Endothelial cell of umbilical vein (primary cell): ENCODE results near the gene PIM3. TPM values are rescaled to one million over a fixed set of nuclear protein-coding genes. Genes with fewer than 3 reads are reported as not detected.

Experiments
- BruUV-seq: library from RNA; stranded (reverse); fragments of 400-500 nt; replicated peaks from 2 replicates; lab custom pipeline; 2021; lab: Mats Ljungman, UMichigan
- CTCF ChIA-PET: fragments of 300-600, 350-600 bp; sonication (Branson Sonifier 250); formaldehyde crosslinking; loops from one replicate; lab custom pipeline; 2021; ENCODE audit warnings: antibody characterized with exemption, inconsistent platforms; lab: Charles Lee
- POLR2A ChIA-PET: fragments of 300-600, 350-600 bp; sonication (Branson Sonifier 250); formaldehyde crosslinking; loops from one replicate; lab custom pipeline; 2021; ENCODE audit warnings: antibody characterized with exemption, inconsistent platforms; lab: Charles Lee
- DNase-seq: peaks from one replicate; pipeline ENCODE4 v3.0.0-alpha.2; 2011; ENCODE audit warnings: low read depth, low spot score
- FAIRE-seq: peaks from 2 replicates; lab custom pipeline; 2011; peaks lifted over from hg19 to GRCh38; lab: Jason Lieb, UNC
- H2AFZ ChIP-seq: 2 replicates; pipeline ENCODE4 v1.6.0; 2012; ENCODE audit warnings: low read depth, low read length, control low read depth, inconsistent platforms
- H3K27ac ChIP-seq: 2 replicates; pipeline ENCODE4 v1.5.1; 2011; ENCODE audit warnings: low read depth, mild to moderate bottlenecking, control low read depth, low read length, moderate library complexity; ENCODE audit not compliant: insufficient read depth
- H3K27me3 ChIP-seq, 2 experiments: 2 replicates each; pipeline versions ENCODE4 v1.6.0 to v1.6.1; 2011; ENCODE audit warnings: low read length in 2 of 2, mixed read lengths in 1 of 2; ENCODE audit not compliant: control insufficient read depth in 2 of 2, insufficient read depth in 2 of 2
- H3K36me3 ChIP-seq, 2 experiments: 2 replicates in 1 of 2; 3 replicates in 1 of 2; pipeline ENCODE4 v1.5.1; 2011; ENCODE audit warnings: low read length in 2 of 2, mild to moderate bottlenecking in 1 of 2, moderate library complexity in 1 of 2; ENCODE audit not compliant: control insufficient read depth in 2 of 2, insufficient read depth in 2 of 2; ENCODE audit errors: extremely low read depth in 1 of 2
- H3K4me1 ChIP-seq: 3 replicates; pipeline ENCODE4 v1.5.1; 2011; ENCODE audit warnings: mild to moderate bottlenecking, low read length; ENCODE audit not compliant: control insufficient read depth, insufficient read depth; ENCODE audit errors: extremely low read depth
- H3K4me2 ChIP-seq: 2 replicates; pipeline ENCODE4 v1.6.1; 2011; ENCODE audit warnings: low read length, control low read depth, mixed read lengths; ENCODE audit not compliant: insufficient read depth
- H3K4me3 ChIP-seq, 3 experiments: fragments of 200-600 bp in 1 of 3; sonication (generic), shearing (Covaris generic) in 1 of 3; replicated peaks in 1 of 3; 2 replicates each; pipeline ENCODE4 v1.5.1; 2011 to 2016; ENCODE audit warnings: control low read depth in 3 of 3, low read length in 3 of 3, mild to moderate bottlenecking in 2 of 3, inconsistent platforms in 1 of 3, low read depth in 1 of 3, moderate library complexity in 1 of 3; ENCODE audit not compliant: insufficient read depth in 1 of 3
- H3K79me2 ChIP-seq: 2 replicates; pipeline ENCODE4 v1.6.0; 2012; ENCODE audit warnings: low read length, inconsistent platforms; ENCODE audit not compliant: control insufficient read depth, insufficient read depth
- H3K9ac ChIP-seq: replicated peaks from 2 replicates; pipeline ENCODE3; 2011; ENCODE audit warnings: low read length, control low read depth; ENCODE audit not compliant: insufficient read depth; ENCODE audit errors: extremely low read depth
- H3K9me1 ChIP-seq: replicated peaks from 3 replicates; pipeline ENCODE4 v1.6.0; 2011; ENCODE audit warnings: mild to moderate bottlenecking, low read length; ENCODE audit not compliant: control insufficient read depth, insufficient read depth; ENCODE audit errors: extremely low read depth
- H3K9me3 ChIP-seq: replicated peaks from 2 replicates; pipeline ENCODE4 v1.5.1; 2012; ENCODE audit warnings: low read length, inconsistent platforms; ENCODE audit not compliant: control insufficient read depth, insufficient read depth
- H4K20me1 ChIP-seq: replicated peaks from 2 replicates; pipeline ENCODE3; 2011; ENCODE audit warnings: mild to moderate bottlenecking, low read length; ENCODE audit not compliant: control insufficient read depth, insufficient read depth; ENCODE audit errors: extremely low read depth
- EZH2 ChIP-seq: IDR thresholded peaks from 2 replicates; pipeline ENCODE4 v1.6.1; 2012; ENCODE audit warnings: borderline replicate concordance, low read depth, mild to moderate bottlenecking, moderate library complexity, low read length, inconsistent platforms; ENCODE audit not compliant: severe bottlenecking
- FOS ChIP-seq: IDR thresholded peaks from 2 replicates; pipeline ENCODE4 v1.6.1; 2011; ENCODE audit warnings: mild to moderate bottlenecking, low read length, moderate library complexity, borderline replicate concordance; ENCODE audit not compliant: insufficient read depth
- GATA2 ChIP-seq: IDR thresholded peaks from 2 replicates; pipeline ENCODE4 v1.7.0; 2011; ENCODE audit warnings: low read depth, mild to moderate bottlenecking, moderate library complexity, mixed read lengths, low read length; ENCODE audit not compliant: insufficient read length, insufficient read depth
- JUN ChIP-seq: IDR thresholded peaks from 2 replicates; pipeline ENCODE4 v1.6.1; 2011; ENCODE audit warnings: borderline replicate concordance, low read depth; ENCODE audit not compliant: insufficient read length, insufficient read depth
- MAX ChIP-seq: IDR thresholded peaks from 2 replicates; pipeline ENCODE4 v1.6.1; 2011; ENCODE audit not compliant: insufficient read depth, insufficient read length
- MYC ChIP-seq: IDR thresholded peaks from one replicate; pipeline ENCODE4 v1.6.1; 2011; ENCODE audit warnings: mild to moderate bottlenecking, low read depth, low read length
- POLR2A ChIP-seq: IDR thresholded peaks from 2 replicates; pipeline ENCODE4 v1.6.1; 2012; ENCODE audit warnings: low read depth, mild to moderate bottlenecking, control low read depth, low read length
- POLR2AphosphoS5 ChIP-seq: IDR thresholded peaks from 2 replicates; pipeline ENCODE4 v1.6.1; 2012; ENCODE audit warnings: low read depth, mild to moderate bottlenecking, control low read depth, low read length, moderate library complexity; ENCODE audit not compliant: insufficient read depth
- dilution Hi-C: fragments of 300-500 bp; cut with MboI; formaldehyde crosslinking; loops from one replicate; pipeline ENCODE4 v1.15.0; 2019; ENCODE audit warnings: low sequenced_read_pairs; ENCODE audit not compliant: extremely low pct_ligation_motif_present
- intact Hi-C: fragments of 100-400 bp; cut with micrococcal nuclease; formaldehyde crosslinking; loops from one replicate; pipeline ENCODE4 v1.10.0; 2022
- polyA plus RNA-seq, 4 experiments: library from polyadenylated mRNA; depleted of rRNA in 3 of 4; stranded (reverse) in 3 of 4; unstranded in 1 of 4; fragments of >200 nt; gene quantifications; 2 replicates each; pipeline versions ENCODE4 v1.2.1 to v1.2.3, GENCODE V29; 2011 to 2012; ENCODE audit warnings: missing spikeins in 1 of 4
- total RNA-seq: library from RNA; stranded (reverse); gene quantifications from 2 replicates; pipeline ENCODE4 v1.2.3, GENCODE V29; 2021
- TF ChIP-seq, protein P1 (sequence below), 2 donors: IDR thresholded peaks; 1 replicate in 1 of 2; 2 replicates in 1 of 2; pipeline ENCODE4 v1.5.1; 2011; ENCODE audit warnings: low read length in 2 of 2, mild to moderate bottlenecking in 2 of 2, moderate library complexity in 2 of 2, control low read depth in 1 of 2, inconsistent platforms in 1 of 2, low read depth in 1 of 2; ENCODE audit not compliant: insufficient read depth in 1 of 2; ENCODE audit errors: extremely low read depth in 1 of 2

PIM3 gene
- total and polyA plus RNA-seq, 2 donors (not counting 3 experiments of a cell fraction or from before 2014, with no cell fraction given) = 131 to 185 TPM

- H3K36me3 ChIP-seq = peaks cover 0 to 10% of the 10 kb centered on the region in 2 experiments
- POLR2A ChIA-PET = no interaction called here
- no TSS peak for BruUV-seq
- H3K4me2 ChIP-seq = no peak overlapping the region
- no peak overlapping the region for H3K4me3 ChIP-seq
- peaks cover 5% of the 10 kb centered on the region for H3K4me1 ChIP-seq
- TF ChIP-seq, protein P1, sequence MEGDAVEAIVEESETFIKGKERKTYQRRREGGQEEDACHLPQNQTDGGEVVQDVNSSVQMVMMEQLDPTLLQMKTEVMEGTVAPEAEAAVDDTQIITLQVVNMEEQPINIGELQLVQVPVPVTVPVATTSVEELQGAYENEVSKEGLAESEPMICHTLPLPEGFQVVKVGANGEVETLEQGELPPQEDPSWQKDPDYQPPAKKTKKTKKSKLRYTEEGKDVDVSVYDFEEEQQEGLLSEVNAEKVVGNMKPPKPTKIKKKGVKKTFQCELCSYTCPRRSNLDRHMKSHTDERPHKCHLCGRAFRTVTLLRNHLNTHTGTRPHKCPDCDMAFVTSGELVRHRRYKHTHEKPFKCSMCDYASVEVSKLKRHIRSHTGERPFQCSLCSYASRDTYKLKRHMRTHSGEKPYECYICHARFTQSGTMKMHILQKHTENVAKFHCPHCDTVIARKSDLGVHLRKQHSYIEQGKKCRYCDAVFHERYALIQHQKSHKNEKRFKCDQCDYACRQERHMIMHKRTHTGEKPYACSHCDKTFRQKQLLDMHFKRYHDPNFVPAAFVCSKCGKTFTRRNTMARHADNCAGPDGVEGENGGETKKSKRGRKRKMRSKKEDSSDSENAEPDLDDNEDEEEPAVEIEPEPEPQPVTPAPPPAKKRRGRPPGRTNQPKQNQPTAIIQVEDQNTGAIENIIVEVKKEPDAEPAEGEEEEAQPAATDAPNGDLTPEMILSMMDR (IDR thresholded peaks at IDR 0.05; ENCODE audit: extremely low read depth in 1 of 2, insufficient read depth in 1 of 2, low read depth in 1 of 2, low read length in 2 of 2) = no peak
- CTCF ChIA-PET = interaction anchor here (1.5 kb wide), 1 partner anchor 117 kb away, joined by 4 read pairs; no protein-coding TSS in a partner anchor
- H3K27me3 ChIP-seq = no peaks in the 10 kb centered on the region
- H4K20me1 ChIP-seq = no peaks in the 10 kb centered on the region
- H3K9ac ChIP-seq = no peak overlapping the region
- H3K79me2 ChIP-seq = no peaks in the 10 kb centered on the region
- H3K27ac ChIP-seq = no peak overlapping the region
- dilution Hi-C loops (no loop called here), intact Hi-C loops (no loop called here)
- H3K9me3 ChIP-seq = no peaks in the 10 kb centered on the region
- DNase-seq = no peak
- no peaks in the 10 kb centered on the region for H3K9me1 ChIP-seq
- no peak for FAIRE-seq
- H2AFZ ChIP-seq = no peak overlapping the region
These were observed 47.5 kb upstream of the PIM3 start for GRCh38 chr22:49913026-49913425.

DNA sequence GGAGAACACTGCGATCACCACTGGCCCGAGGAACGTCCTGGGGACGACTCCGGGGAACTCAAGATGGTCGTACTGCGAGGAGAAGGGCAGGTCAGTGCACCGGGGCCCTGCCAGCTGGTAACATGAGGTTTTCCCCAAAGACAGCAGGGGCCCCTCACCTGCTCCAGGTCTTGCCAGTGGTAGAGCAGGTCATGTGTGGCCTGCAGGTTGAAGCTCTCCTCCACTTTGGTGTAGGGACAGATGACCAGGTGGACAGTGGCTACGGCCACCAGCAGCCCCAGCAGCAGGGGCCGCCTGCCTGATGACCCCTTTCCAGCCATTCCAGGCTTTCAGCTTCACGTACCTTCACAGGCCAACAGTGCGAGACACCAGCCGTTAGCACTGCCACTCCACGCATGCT lies 47.1 kb upstream of the PIM3 start:
- Histone ChIP-seq H3K9ac (no peak overlapping the region), H3K9me3 (no peaks in the 10 kb centered on the region), H2AFZ (no peak overlapping the region), H3K27me3 (no peaks in the 10 kb centered on the region), H3K4me2 (no peak overlapping the region), H3K4me1 (peaks cover 5% of the 10 kb centered on the region), H3K9me1 (no peaks in the 10 kb centered on the region), H3K4me3 (no peak overlapping the region), H3K36me3 (peaks cover 0 to 10% of the 10 kb centered on the region in 2 experiments), H3K27ac (no peak overlapping the region), H4K20me1 (no peaks in the 10 kb centered on the region), H3K79me2 (no peaks in the 10 kb centered on the region)
- dilution Hi-C loops = no loop called here
- intact Hi-C loops = no loop called here
- no peak for FAIRE-seq
- no TSS peak for BruUV-seq
- ChIA-PET POLR2A (no interaction called here), CTCF (interaction anchor here (1.5 kb wide), 1 partner anchor 117 kb away, joined by 4 read pairs; no protein-coding TSS in a partner anchor)
- TF ChIP-seq GATA2 (no peak), MYC (no peak), JUN (no peak), EZH2 (no peak), MAX (no peak), POLR2A (no peak), FOS (no peak), POLR2AphosphoS5 (no peak)
- TF ChIP-seq, protein P1 (IDR thresholded peaks at IDR 0.05; ENCODE audit: extremely low read depth in 1 of 2, insufficient read depth in 1 of 2, low read depth in 1 of 2, low read length in 2 of 2) = no peak
- DNase-seq = no peak
